HG03039 (cell line): ENCODE measurements around the gene LRRC72.
"Not testable (repeated sequence)": the region's sequence is repeated elsewhere in the genome, so short reads cannot be mapped to it uniquely, and the experiment has no call there.

Experiments used
- ATAC-seq: cut with Tn5 transposase; IDR thresholded peaks from one replicate; pipeline ENCODE4 v1.9.1; 2021; ENCODE audit warnings: mild to moderate bottlenecking, moderate library complexity; ENCODE audit not compliant: unreplicated experiment

Gene LRRC72

DNA sequence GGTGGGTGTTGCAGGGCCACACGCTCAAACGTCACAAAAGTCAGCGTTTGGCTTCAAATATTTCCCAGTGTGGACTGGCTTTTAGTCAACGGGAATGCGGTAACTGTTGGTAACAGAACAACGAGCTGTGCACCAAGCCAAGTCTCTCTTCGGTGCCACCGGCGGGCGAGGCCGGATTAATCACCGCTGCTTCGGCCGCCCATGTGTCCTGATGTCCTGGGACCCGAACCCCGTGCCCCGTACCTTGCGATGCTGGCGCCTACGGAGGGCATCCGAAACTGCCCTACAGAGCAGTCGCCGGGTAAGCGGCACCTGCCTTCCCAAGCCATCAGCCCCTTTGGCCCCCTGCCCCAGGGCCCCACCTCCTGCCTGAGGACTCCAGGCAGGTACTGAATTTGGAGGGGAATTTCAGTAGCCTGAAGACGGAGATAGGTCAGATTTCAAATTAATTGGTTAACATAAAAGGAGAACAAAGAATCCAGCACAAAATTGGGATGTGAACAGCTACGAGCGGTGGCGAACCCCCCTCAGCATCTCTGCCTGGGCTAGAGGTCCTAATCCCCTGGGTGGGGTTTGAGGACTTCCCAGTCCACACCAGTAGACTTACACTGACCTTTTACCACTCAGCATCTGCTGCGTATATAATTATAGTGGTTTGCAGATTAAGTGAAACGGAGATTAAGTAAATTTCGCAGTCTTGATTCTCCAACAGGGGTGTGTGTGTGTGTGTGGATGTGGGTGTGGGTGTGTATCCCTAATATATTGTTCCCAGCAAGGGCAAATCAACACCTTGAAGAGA, at the start of gene LRRC72:
Gene LRRC72, plus strand, starts transcription at position 84 of the 799 bp plus-strand sequence. Its CDS starts 128 bp downstream, at position 212.
- ATAC-seq = no peak

DNA sequence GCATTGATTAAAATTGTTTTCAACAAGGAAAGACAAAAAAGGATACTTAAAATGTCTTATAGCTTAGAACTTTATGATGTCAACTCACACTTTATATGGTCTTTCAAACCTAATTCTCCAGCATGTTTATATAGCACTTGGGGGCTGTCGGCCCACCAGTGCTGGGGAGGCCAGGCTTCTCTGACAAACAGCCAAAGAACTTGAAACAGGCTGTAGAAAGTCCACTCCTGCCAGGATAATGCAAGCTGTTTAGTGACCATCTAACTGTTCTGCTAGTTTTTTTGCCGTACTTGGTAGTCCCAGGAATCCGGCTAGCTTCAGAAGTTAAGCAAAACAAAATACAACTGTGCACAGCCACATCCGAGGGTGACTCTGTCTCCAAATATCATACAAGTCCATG, 47.5 kb upstream of the LRRC72 start:
- no peak for ATAC-seq

GRCh38 chr7:16479591-16479990, 47.0 kb upstream of the LRRC72 start:
- ATAC-seq = no peak

DNA sequence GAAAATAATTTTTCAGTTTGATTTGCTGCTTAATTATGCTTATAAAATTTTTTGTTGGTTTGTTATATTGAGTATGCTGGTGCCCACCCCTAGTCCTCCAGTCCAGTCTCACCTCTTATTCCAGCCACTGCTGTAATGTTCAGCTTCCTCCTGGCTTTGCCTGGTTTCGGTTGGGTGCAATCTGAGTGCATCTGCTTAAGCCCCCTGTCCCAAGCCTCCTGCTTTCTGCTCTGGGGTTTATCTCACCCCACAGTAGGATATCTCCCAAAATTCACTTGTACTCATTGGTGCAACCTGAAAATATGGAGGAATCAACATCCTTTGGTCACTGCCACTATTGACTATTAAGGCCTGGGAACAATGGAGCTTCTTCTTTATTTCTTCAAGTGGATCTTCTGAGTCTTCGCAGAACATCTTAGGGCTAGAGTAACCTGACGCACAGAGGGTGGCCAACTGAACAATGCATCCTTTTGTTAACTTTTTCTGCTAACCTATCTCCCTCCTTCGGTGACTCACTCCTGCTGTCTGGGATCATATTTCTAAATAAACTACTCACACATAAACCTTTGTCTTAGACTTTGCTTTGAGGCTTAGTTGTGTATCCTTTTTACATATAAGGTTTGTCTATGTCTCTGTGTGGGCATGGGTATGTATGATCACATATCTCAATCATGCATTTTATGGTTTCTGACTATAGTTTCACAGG, 42.0 kb upstream of the LRRC72 start:
- ATAC-seq = no peak

DNA sequence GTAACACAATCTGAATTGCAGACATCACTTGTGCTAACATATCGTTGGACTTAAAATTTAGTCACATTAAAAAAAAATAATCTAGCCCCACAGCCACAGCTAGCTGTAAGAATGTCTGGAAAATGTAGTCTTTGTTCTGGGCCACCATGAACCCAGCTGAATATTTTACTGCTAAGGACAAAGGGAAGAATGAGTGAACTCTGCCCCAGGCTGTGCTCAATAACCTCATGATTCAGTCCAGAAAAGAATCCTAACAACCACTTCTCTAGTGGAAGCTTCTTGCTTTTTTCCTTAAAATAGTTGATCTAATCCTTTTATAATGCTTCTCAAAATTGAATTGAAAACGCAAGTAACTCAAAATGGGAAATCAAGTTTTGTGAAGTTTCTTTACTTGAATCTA, 35.5 kb upstream of the LRRC72 start:
- no peak for ATAC-seq

- ATAC-seq = no peak
Observed at GRCh38 chr7:16492513-16493062, 34.0 kb upstream of the LRRC72 start.

GRCh38 chr7:16493266-16493665, 33.4 kb upstream of the LRRC72 start:
- ATAC-seq = no peak

DNA sequence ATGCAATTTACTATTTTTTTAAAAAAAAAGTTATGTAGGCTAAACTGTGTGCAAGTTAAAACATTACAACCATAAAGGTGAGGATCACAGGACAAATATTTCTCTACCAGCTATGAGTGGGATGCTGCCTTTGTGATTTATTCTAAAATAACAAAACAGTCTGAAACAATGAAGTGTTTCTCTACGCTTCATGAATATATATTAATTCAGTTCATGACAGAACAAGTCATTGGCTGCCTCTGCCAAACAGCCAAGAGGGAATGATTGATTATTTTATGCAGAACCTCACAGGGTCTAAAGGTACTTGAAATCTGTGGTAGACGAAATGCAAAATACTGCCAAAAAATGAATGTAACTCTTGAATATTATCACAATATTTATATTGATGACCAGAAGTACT, 32.1 kb upstream of the LRRC72 start:
- no peak for ATAC-seq

DNA sequence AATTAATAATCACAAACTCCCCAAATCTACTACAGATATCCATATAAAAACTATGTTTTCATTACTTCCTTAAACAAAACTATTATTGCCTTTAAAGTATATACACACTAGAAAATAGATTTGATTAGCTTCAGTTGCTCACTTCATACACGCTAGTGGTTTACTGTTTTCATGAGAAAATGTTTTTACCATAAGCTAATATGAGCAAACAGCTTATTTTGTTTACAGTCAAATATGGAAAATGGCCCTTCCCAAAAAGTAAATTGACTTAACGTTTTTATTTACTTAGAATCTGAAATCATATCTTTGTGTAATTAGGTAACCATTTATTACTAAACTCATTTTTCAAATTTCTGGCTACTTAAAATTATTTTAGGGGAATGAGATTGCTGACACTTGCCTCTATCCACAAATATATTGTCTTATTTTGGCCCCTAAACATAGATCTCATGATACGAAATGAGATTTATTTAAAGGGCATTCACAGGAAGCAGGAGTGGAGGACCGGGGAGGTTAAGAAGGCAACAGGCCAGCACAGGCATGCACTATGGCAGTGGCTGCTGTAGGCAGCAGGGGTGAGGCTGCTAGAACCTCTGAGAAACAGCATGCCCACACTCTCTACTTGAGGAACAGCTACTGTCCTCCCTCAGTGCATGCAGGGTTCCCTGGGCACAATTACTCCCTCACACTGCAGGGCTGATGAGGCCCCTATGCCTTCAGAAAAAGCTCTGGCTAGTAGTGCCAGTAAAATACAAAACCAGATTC, 31.5 kb upstream of the LRRC72 start:
- ATAC-seq = no peak

- ATAC-seq = no peak
Observed at GRCh38 chr7:16498122-16498521, 28.5 kb upstream of the LRRC72 start.

- ATAC-seq = no peak
Observed at GRCh38 chr7:16502303-16502702, 24.3 kb upstream of the LRRC72 start.

GRCh38 chr7:16504019-16504418, 22.6 kb upstream of the LRRC72 start:
- ATAC-seq = no peak

DNA sequence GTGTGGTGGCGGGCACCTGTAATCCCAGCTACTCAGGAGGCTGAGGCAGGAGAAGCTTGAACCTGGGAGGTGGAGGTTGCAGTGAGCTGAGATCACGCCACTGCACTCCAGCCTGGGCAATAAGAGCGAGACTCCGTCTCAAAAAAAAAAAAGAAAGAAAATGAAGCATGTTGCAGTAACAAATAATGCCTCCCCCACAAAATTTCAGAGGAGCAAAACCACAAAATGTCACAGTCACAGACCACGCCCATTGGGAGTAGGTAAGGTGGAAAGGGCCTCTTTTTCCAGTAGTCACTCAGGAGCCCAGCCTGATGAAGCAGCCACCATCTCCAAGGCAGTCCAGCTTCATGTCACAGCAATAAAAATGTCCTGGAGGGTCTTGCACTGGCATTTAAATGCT, 20.2 kb upstream of the LRRC72 start:
- not testable (repeated sequence) for ATAC-seq

DNA sequence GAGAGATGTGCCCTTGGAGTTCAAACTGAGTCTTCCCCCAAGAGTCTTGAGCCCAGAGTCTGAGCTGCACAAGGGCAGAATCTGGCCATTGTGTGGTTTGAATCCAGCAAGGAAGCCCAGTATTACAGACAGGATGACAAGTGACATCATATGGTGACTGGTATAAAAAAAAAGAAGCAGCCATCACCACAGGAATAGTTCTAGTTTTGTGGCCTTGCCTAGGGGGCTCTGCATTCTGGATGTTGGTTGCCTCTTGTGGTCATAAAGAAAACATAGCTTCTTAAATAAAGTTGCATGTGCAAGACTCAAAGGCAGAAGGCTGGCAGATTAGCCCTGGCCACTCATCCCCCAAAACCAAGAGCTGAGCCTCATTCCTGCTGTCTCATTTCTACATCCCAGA, 16.8 kb upstream of the LRRC72 start:
- no peak for ATAC-seq

DNA sequence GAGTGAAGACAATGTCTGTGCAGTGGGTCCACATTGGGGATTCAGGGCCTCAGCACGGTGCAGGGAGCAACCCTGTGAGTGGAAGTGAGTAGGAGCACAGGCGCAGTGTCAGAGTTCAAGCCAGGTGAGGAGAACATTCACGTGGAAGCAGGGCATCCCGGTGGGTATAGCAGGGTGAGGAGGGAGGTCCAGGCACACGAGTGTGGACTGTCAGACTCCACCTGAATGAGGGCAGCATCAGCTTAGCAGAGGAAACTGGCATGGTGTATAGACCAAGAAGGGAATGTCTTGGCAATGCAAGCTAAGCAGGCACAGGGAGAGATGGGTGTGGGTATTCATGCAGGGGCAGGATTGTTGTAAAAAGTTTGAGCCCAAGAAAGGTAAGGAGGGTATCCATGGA, 15.3 kb upstream of the LRRC72 start:
- ATAC-seq = no peak

- ATAC-seq = no peak
Observed at GRCh38 chr7:16512097-16512496, 14.5 kb upstream of the LRRC72 start.

DNA sequence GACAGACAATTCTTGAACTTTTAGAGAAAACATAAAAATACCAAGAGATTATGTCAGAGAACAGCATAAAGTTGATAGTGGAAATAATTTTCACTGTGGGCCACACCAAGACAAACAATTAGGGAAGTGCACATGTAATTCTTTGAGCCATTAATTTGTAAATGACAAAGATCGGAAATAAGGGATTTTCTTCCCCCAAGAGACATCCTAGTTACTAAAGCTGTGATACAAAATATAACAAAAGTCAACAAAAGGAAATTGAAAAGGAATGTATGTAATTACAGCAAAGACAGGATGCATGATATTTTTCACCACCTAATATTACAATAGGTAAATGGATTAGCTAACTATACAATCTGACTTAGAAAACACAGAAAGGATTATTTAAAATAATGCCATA, 12.4 kb upstream of the LRRC72 start:
- ATAC-seq = no peak

GRCh38 chr7:16514729-16515128, 11.9 kb upstream of the LRRC72 start:
- ATAC-seq = no peak

DNA sequence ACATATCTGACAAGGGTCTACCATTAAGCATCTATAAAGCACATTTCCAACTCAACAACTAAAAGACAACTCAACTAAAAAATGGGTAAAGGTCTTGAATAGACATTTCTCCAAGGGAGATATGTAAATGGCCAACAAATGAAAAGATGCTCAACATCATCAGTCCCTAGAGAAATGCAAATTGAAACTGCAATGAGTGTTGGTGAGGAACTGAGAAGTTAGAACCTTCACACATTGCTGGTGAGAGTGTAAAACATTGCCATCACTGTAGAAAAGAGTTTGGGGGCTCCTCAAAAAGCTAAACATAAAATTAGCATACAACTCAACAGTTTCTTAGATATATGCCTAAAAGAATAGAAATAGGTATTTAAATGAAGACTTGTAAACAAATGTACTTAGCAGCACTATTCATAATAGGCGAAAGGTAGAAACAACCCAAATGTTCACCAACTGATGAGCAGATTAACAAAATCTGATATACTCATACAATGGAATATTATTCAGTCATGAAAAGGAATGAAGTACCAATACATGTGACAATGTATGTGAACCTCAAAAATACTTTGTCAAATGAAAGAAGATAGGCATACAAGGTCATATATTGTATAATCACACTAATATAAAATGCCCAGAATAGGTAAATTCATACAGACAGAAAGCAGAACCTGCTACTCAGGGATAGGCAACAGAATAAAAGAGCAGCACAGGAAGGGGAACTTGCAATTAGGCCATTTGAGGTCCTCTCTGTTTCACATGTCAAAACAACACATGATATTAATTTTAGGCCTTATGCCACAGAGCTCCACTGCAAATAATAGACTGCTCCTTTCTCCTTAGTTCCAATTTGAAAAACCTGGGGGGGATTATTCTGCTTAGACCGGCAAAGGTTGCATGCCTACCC, 10.6 kb upstream of the LRRC72 start:
- ATAC-seq = no peak

GRCh38 chr7:16519985-16520384, 6.6 kb upstream of the LRRC72 start:
- not testable (repeated sequence) for ATAC-seq
